H1 (cell line): ENCODE results near the gene PRKCH. TPM values are rescaled to one million over a fixed set of nuclear protein-coding genes. Genes with fewer than 3 reads are reported as not detected.

Experiments used
- CTCF ChIA-PET: fragments of 300-600 bp; sonication (Branson Sonifier 250); formaldehyde crosslinking; loops from one replicate; lab custom pipeline; 2021; ENCODE audit not compliant: partially characterized antibody; lab: Charles Lee
- POLR2A ChIA-PET: fragments of 300-600 bp; sonication (Branson Sonifier 250); formaldehyde crosslinking; loops from one replicate; lab custom pipeline; 2021; ENCODE audit warnings: inconsistent platforms; ENCODE audit not compliant: partially characterized antibody; lab: Charles Lee
- DNase-seq, 2 experiments: peaks; one replicate each; pipeline versions ENCODE4 v3.0.0 to v3.0.0-alpha.2; 2010 to 2022; ENCODE audit warnings: low spot score in 2 of 2, low read depth in 1 of 2, mixed read lengths in 1 of 2
- FAIRE-seq: peaks from 2 replicates; lab custom pipeline; 2011; peaks lifted over from hg19 to GRCh38; lab: Jason Lieb, UNC
- H2AFZ ChIP-seq: 2 replicates; pipeline ENCODE4 v1.8.1; 2012; ENCODE audit warnings: low read length, inconsistent platforms
- H2AK5ac ChIP-seq: 2 replicates; pipeline ENCODE4 v1.6.1; 2013; ENCODE audit warnings: low read depth, low read length
- H2BK120ac ChIP-seq: replicated peaks from 2 replicates; pipeline ENCODE3; 2013; ENCODE audit warnings: low read depth, low read length, inconsistent platforms
- H2BK12ac ChIP-seq: 2 replicates; pipeline ENCODE4 v1.6.1; 2013; ENCODE audit warnings: low read depth, low read length
- H2BK15ac ChIP-seq: 2 replicates; pipeline ENCODE4 v1.6.1; 2013; ENCODE audit warnings: low read length
- H2BK20ac ChIP-seq: 2 replicates; pipeline ENCODE4 v1.6.1; 2013; ENCODE audit warnings: low read length
- H2BK5ac ChIP-seq: 2 replicates; pipeline ENCODE4 v1.6.1; 2013; ENCODE audit warnings: low read depth, low read length
- H3K14ac ChIP-seq: 2 replicates; pipeline ENCODE4 v1.6.1; 2013; ENCODE audit warnings: inconsistent platforms; ENCODE audit not compliant: insufficient read length
- H3K18ac ChIP-seq: 2 replicates; pipeline ENCODE4 v1.6.1; 2013; ENCODE audit warnings: low read length; ENCODE audit errors: extremely low read depth
- H3K23ac ChIP-seq: 2 replicates; pipeline ENCODE4 v1.6.1; 2013; ENCODE audit warnings: inconsistent platforms; ENCODE audit not compliant: insufficient read length
- H3K23me2 ChIP-seq: 2 replicates; pipeline ENCODE4 v1.6.1; 2013; ENCODE audit warnings: low read depth, low read length
- H3K27ac ChIP-seq: 2 replicates; pipeline ENCODE4 v1.6.1; 2011; ENCODE audit warnings: low read depth, low read length, inconsistent platforms
- H3K27me3 ChIP-seq, 4 experiments: replicated peaks in 1 of 4; 1 replicate in 1 of 4; 2 replicates in 3 of 4; pipeline versions ENCODE4 v1.6.1 to v1.8.1; 2011 to 2013; ENCODE audit warnings: low read length in 3 of 4, mild to moderate bottlenecking in 3 of 4, inconsistent platforms in 2 of 4, mixed read lengths in 2 of 4, moderate library complexity in 1 of 4; ENCODE audit not compliant: control insufficient read depth in 3 of 4, insufficient read depth in 3 of 4; ENCODE audit errors: extremely low read depth in 1 of 4
- H3K36me3 ChIP-seq, 4 experiments: 2 replicates each; pipeline versions ENCODE4 v1.6.1 to v1.8.1; 2011 to 2013; ENCODE audit warnings: mild to moderate bottlenecking in 4 of 4, low read length in 3 of 4, moderate library complexity in 2 of 4, control low read depth in 1 of 4, inconsistent platforms in 1 of 4; ENCODE audit not compliant: insufficient read depth in 4 of 4, control insufficient read depth in 2 of 4
- H3K4ac ChIP-seq: replicated peaks from 2 replicates; pipeline ENCODE3; 2013; ENCODE audit warnings: low read length, low read depth, mixed read lengths, inconsistent platforms; ENCODE audit not compliant: insufficient read length
- H3K4me1 ChIP-seq, 4 experiments: replicated peaks in 1 of 4; 1 replicate in 1 of 4; 2 replicates in 3 of 4; pipeline versions ENCODE4 v1.6.1 to v1.8.1; 2011 to 2013; ENCODE audit warnings: low read length in 3 of 4, inconsistent platforms in 2 of 4, mixed read lengths in 1 of 4; ENCODE audit not compliant: insufficient read depth in 4 of 4, control insufficient read depth in 3 of 4
- H3K4me2 ChIP-seq, 2 experiments: 2 replicates each; pipeline versions ENCODE4 v1.6.1 to v1.8.1; 2011 to 2013; ENCODE audit warnings: low read depth in 2 of 2, low read length in 2 of 2, control low read depth in 1 of 2, inconsistent platforms in 1 of 2, mild to moderate bottlenecking in 1 of 2; ENCODE audit not compliant: insufficient read depth in 1 of 2
- H3K4me3 ChIP-seq, 4 experiments: fragments of 200-600, 300-600 bp in 1 of 4; sonication (generic), shearing (Covaris generic), sonication (Bioruptor Twin) in 1 of 4; 2 replicates each; pipeline versions ENCODE4 v1.5.1 to v1.8.1; 2011 to 2016; ENCODE audit warnings: low read length in 4 of 4, low read depth in 3 of 4, control low read depth in 2 of 4, inconsistent platforms in 2 of 4, mild to moderate bottlenecking in 2 of 4, mixed read lengths in 1 of 4, moderate library complexity in 1 of 4; ENCODE audit not compliant: insufficient read depth in 2 of 4; ENCODE audit errors: extremely low read depth in 1 of 4
- H3K56ac ChIP-seq: replicated peaks from 2 replicates; pipeline ENCODE3; 2013; ENCODE audit warnings: low read depth, mild to moderate bottlenecking, mixed read lengths, low read length, inconsistent platforms; ENCODE audit not compliant: insufficient read length
- H3K79me1 ChIP-seq: 2 replicates; pipeline ENCODE4 v1.6.1; 2013; ENCODE audit warnings: low read depth, low read length, control low read depth
- H3K79me2 ChIP-seq, 2 experiments: 2 replicates each; pipeline versions ENCODE4 v1.6.1 to v1.8.1; 2012 to 2013; ENCODE audit warnings: low read length in 2 of 2, mild to moderate bottlenecking in 2 of 2, inconsistent platforms in 1 of 2; ENCODE audit not compliant: insufficient read depth in 2 of 2, control insufficient read depth in 1 of 2
- H3K9ac ChIP-seq, 4 experiments: replicated peaks in 1 of 4; 1 replicate in 1 of 4; 2 replicates in 3 of 4; pipeline versions ENCODE4 v1.6.1 to v1.8.1; 2011 to 2013; ENCODE audit warnings: low read depth in 3 of 4, low read length in 3 of 4, control low read depth in 2 of 4, mild to moderate bottlenecking in 2 of 4, moderate library complexity in 2 of 4, inconsistent platforms in 1 of 4; ENCODE audit errors: extremely low read depth in 1 of 4
- H3K9me3 ChIP-seq, 2 experiments: 2 replicates each; pipeline versions ENCODE4 v1.6.1 to v1.8.1; 2012 to 2013; ENCODE audit warnings: mild to moderate bottlenecking in 2 of 2, moderate library complexity in 2 of 2, control low read depth in 1 of 2, inconsistent platforms in 1 of 2, low read depth in 1 of 2, low read length in 1 of 2, mixed read lengths in 1 of 2; ENCODE audit not compliant: insufficient read depth in 2 of 2
- H4K20me1 ChIP-seq, 2 experiments: replicated peaks in 1 of 2; 2 replicates each; pipeline versions ENCODE3 to v1.8.1; 2011 to 2013; ENCODE audit warnings: inconsistent platforms in 2 of 2, low read length in 2 of 2, mild to moderate bottlenecking in 1 of 2; ENCODE audit not compliant: insufficient read depth in 2 of 2, control insufficient read depth in 1 of 2
- H4K5ac ChIP-seq: 2 replicates; pipeline ENCODE4 v1.6.1; 2013; ENCODE audit warnings: low read length, low read depth, mixed read lengths, inconsistent platforms; ENCODE audit not compliant: insufficient read length
- H4K8ac ChIP-seq: 2 replicates; pipeline ENCODE4 v1.8.0; 2013; ENCODE audit warnings: mild to moderate bottlenecking, moderate library complexity, low read length, inconsistent platforms; ENCODE audit not compliant: insufficient read depth; ENCODE audit errors: extremely low read depth
- H4K91ac ChIP-seq: replicated peaks from 2 replicates; pipeline ENCODE3; 2013; ENCODE audit warnings: low read length, mixed read lengths, inconsistent platforms; ENCODE audit not compliant: insufficient read length
- BCL11A ChIP-seq, 2 experiments: IDR thresholded peaks; one replicate each; pipeline ENCODE4 v1.6.1; 2011; ENCODE audit warnings: low read depth in 2 of 2, low read length in 2 of 2, mild to moderate bottlenecking in 2 of 2
- CTBP2 ChIP-seq: IDR thresholded peaks from 2 replicates; pipeline ENCODE4 v1.7.0; 2011; ENCODE audit warnings: borderline replicate concordance, mild to moderate bottlenecking, moderate library complexity, mixed read lengths, low read length; ENCODE audit not compliant: insufficient read depth, insufficient read length
- WGBS, 2 experiments: shearing (Covaris generic) in 1 of 2; methylation state at CpG; one replicate each; pipeline versions ENCODE4 v1.1.6 to v1.1.7; 2013 to 2015; ENCODE audit warnings: low lambda C conversion rate in 2 of 2, mixed read lengths in 2 of 2, inconsistent platforms in 1 of 2, low coverage in 1 of 2, missing lambda C conversion rate in 1 of 2; ENCODE audit not compliant: insufficient replicate concordance in 2 of 2, insufficient coverage in 1 of 2, insufficient read length in 1 of 2; ENCODE audit errors: extremely low coverage in 1 of 2, missing lambda C conversion rate in 1 of 2; 5-methylcytosine and 5-hydroxymethylcytosine counted together
- polyA plus RNA-seq, 7 experiments: library from polyadenylated mRNA; depleted of rRNA in 3 of 7; stranded (reverse) in 5 of 7; unstranded in 2 of 7; fragments of >200 nt in 5 of 7; fragments of 200-250 nt in 2 of 7; gene quantifications; 1 replicate in 5 of 7; 2 replicates in 1 of 7; 4 replicates in 1 of 7; pipeline versions ENCODE4 v1.2.1 to v1.2.3, GENCODE V29; 2011 to 2013; ENCODE audit warnings: missing spikeins in 2 of 7, mixed read lengths in 2 of 7
- total RNA-seq: library from RNA; stranded (reverse); fragmentation: NEBNext Ultra II Directional; extraction: Animal tissue kit (Norgen Biotek cat#: 25700); gene quantifications from 2 replicates; pipeline ENCODE4 v1.2.1, GENCODE V29; 2021

The PRKCH gene
- total and polyA plus RNA-seq, 2 of the 8 experiments (the other 6 are each of a cell fraction or from before 2014, with no cell fraction given), result 6.4 to 7.0 TPM

DNA sequence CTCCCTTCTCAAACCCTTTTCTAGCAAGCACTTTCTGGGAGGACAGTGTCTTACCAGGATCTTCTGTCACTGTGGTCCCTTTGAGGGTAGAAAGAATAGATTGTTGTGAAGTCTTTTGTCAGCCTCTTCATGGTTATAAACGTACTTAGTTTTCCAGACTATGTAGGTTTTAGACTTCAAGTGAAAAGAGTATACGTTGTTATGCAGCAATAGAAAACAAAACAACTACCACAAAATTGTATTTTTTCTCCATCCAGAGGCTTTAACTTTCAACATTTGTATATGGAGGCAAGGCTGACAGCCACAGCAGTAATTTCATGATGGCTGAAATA, 23.7 kb downstream of the PRKCH start:
- Histone ChIP-seq H4K5ac (no peak overlapping the region), H2BK12ac (no peak overlapping the region), H4K20me1 (no peaks in the 10 kb centered on the region), H4K8ac (no peak overlapping the region), H4K91ac (no peak overlapping the region), H3K56ac (no peak overlapping the region), H2BK5ac (no peak overlapping the region), H3K4me2 (no peak overlapping the region), H3K23ac (no peak overlapping the region), H3K4ac (no peak overlapping the region), H3K79me2 (no peaks in the 10 kb centered on the region), H3K9me3 (no peaks in the 10 kb centered on the region), H3K14ac (no peak overlapping the region), H2AK5ac (no peak overlapping the region), H3K4me3 (no peak overlapping the region), H3K79me1 (no peaks in the 10 kb centered on the region), H2AFZ (no peak overlapping the region), H2BK15ac (no peak overlapping the region), H2BK20ac (no peak overlapping the region), H3K23me2 (no peaks in the 10 kb centered on the region), H3K27ac (no peak overlapping the region), H3K27me3 (no peaks in the 10 kb centered on the region), H3K4me1 (no peaks in the 10 kb centered on the region; a peak in 1 of 7 replicates), H3K18ac (no peak overlapping the region), H3K36me3 (no peaks in the 10 kb centered on the region), H2BK120ac (no peak overlapping the region), H3K9ac (no peak overlapping the region)
- POLR2A ChIA-PET, result no interaction called here
- DNase-seq (no peak), FAIRE-seq (no peak)
- CTCF ChIA-PET, result interaction anchor here (0.6 to 1.0 kb wide), 2 partner anchors 10 to 76 kb away, joined by 3 to 4 read pairs; no protein-coding TSS in a partner anchor
- 87% methylated on average over 2 of the region's 2 CpGs; no CpG with 5 or more reads in 1 of the 2 experiments for WGBS, 2 experiments
- TF ChIP-seq CTBP2, result no peak
- no peak for TF ChIP-seq BCL11A (IDR thresholded peaks at IDR 0.05; ENCODE audit: low read depth in 2 of 2, low read length in 2 of 2)
